Ectodermal cell (in vitro differentiated cells): ENCODE results near the gene INPPL1.

Source experiments
- H3K27ac ChIP-seq: 2 replicates; pipeline ENCODE4 v1.7.0; 2013; ENCODE audit warnings: mild to moderate bottlenecking, low read depth, low read length; ENCODE audit not compliant: insufficient read depth, poor library complexity, severe bottlenecking
- H3K27me3 ChIP-seq: 2 replicates; pipeline ENCODE4 v1.7.0; 2013; ENCODE audit warnings: mild to moderate bottlenecking, low read length; ENCODE audit not compliant: insufficient read depth, control insufficient read depth, poor library complexity, severe bottlenecking
- H3K36me3 ChIP-seq: one replicate; pipeline ENCODE4 v1.7.0; 2013; ENCODE audit warnings: low read length; ENCODE audit not compliant: control insufficient read depth, insufficient read depth
- H3K4me1 ChIP-seq: one replicate; pipeline ENCODE4 v1.7.0; 2013; ENCODE audit warnings: low read length; ENCODE audit not compliant: control insufficient read depth, insufficient read depth
- H3K4me3 ChIP-seq: 2 replicates; pipeline ENCODE4 v1.7.0; 2013; ENCODE audit warnings: low read depth, low read length, control low read depth; ENCODE audit not compliant: insufficient read depth
- H3K9me3 ChIP-seq: 2 replicates; pipeline ENCODE4 v1.7.0; 2013; ENCODE audit warnings: mild to moderate bottlenecking, low read length, moderate library complexity; ENCODE audit not compliant: control insufficient read depth
- WGBS, 2 experiments: methylation state at CpG; one replicate each; pipeline ENCODE4 v1.1.7; 2013; ENCODE audit warnings: missing lambda C conversion rate in 2 of 2; 5-methylcytosine and 5-hydroxymethylcytosine counted together

Gene INPPL1

GRCh38 chr11:72233056-72233772 lies 8.6 kb downstream of the INPPL1 start:
- WGBS, 2 experiments = 96 to 97% methylated on average over 13 of the region's 13 CpGs
- H3K27ac ChIP-seq = no peak overlapping the region
- no peaks in the 10 kb centered on the region for H3K4me1 ChIP-seq
- no peak overlapping the region for H3K4me3 ChIP-seq
- no peaks in the 10 kb centered on the region for H3K27me3 ChIP-seq
- H3K36me3 ChIP-seq = peaks cover 60% of the 10 kb centered on the region
- no peaks in the 10 kb centered on the region for H3K9me3 ChIP-seq

- peaks cover 60% of the 10 kb centered on the region for H3K36me3 ChIP-seq
- H3K4me1 ChIP-seq = peaks cover 7% of the 10 kb centered on the region
- no peaks in the 10 kb centered on the region for H3K9me3 ChIP-seq
- peaks cover 6% of the 10 kb centered on the region for H3K27me3 ChIP-seq
- no peak overlapping the region for H3K4me3 ChIP-seq
- no peak overlapping the region for H3K27ac ChIP-seq
- WGBS, 2 experiments = 94 to 96% methylated on average over 8 of the region's 8 CpGs
Measured at GRCh38 chr11:72233773-72234513, 9.4 kb downstream of the INPPL1 start.

- Histone ChIP-seq H3K4me1 (peaks cover 12% of the 10 kb centered on the region), H3K9me3 (no peaks in the 10 kb centered on the region), H3K27me3 (peaks cover 11% of the 10 kb centered on the region), H3K27ac (no peak overlapping the region), H3K4me3 (no peak overlapping the region), H3K36me3 (peaks cover 56% of the 10 kb centered on the region)
- WGBS, 2 experiments = 91 to 92% methylated on average over 3 of the region's 3 CpGs
Measured at GRCh38 chr11:72234514-72234830, 9.9 kb downstream of the INPPL1 start.

- Histone ChIP-seq H3K4me1 (peaks cover 14% of the 10 kb centered on the region), H3K27me3 (peaks cover 16% of the 10 kb centered on the region), H3K4me3 (no peak overlapping the region), H3K9me3 (no peaks in the 10 kb centered on the region), H3K36me3 (peaks cover 52% of the 10 kb centered on the region), H3K27ac (no peak overlapping the region)
- 96 to 98% methylated on average over 4 of the region's 4 CpGs for WGBS, 2 experiments
Measured at GRCh38 chr11:72234920-72235319, 10.4 kb downstream of the INPPL1 start.

GRCh38 chr11:72235351-72236057 lies 10.9 kb downstream of the INPPL1 start:
- peaks cover 14% of the 10 kb centered on the region for H3K4me1 ChIP-seq
- peaks cover 22% of the 10 kb centered on the region for H3K27me3 ChIP-seq
- WGBS, 2 experiments = 93 to 94% methylated on average over 17 of the region's 17 CpGs
- H3K36me3 ChIP-seq = peaks cover 46% of the 10 kb centered on the region
- no peaks in the 10 kb centered on the region for H3K9me3 ChIP-seq
- H3K27ac ChIP-seq = no peak overlapping the region
- no peak overlapping the region for H3K4me3 ChIP-seq

- peaks cover 40% of the 10 kb centered on the region for H3K36me3 ChIP-seq
- H3K4me3 ChIP-seq = no peak overlapping the region
- peaks cover 29% of the 10 kb centered on the region for H3K27me3 ChIP-seq
- peaks cover 14% of the 10 kb centered on the region for H3K4me1 ChIP-seq
- 92 to 93% methylated on average over 4 of the region's 4 CpGs for WGBS, 2 experiments
- no peak overlapping the region for H3K27ac ChIP-seq
- H3K9me3 ChIP-seq = no peaks in the 10 kb centered on the region
Measured at GRCh38 chr11:72236083-72236697, 11.6 kb downstream of the INPPL1 start.

- H3K4me3 ChIP-seq = no peak overlapping the region
- no peaks in the 10 kb centered on the region for H3K9me3 ChIP-seq
- peaks cover 35% of the 10 kb centered on the region for H3K36me3 ChIP-seq
- H3K27ac ChIP-seq = no peak overlapping the region
- WGBS, 2 experiments = 81% methylated on average over 2 of the region's 2 CpGs
- peaks cover 14% of the 10 kb centered on the region for H3K4me1 ChIP-seq
- H3K27me3 ChIP-seq = peaks cover 34% of the 10 kb centered on the region
Measured at GRCh38 chr11:72236774-72237111, 12.2 kb downstream of the INPPL1 start.

GRCh38 chr11:72237112-72237931 lies 12.8 kb downstream of the INPPL1 start:
- Histone ChIP-seq H3K4me3 (no peak overlapping the region), H3K36me3 (peaks cover 32% of the 10 kb centered on the region), H3K27ac (no peak overlapping the region), H3K9me3 (no peaks in the 10 kb centered on the region), H3K4me1 (peaks cover 14% of the 10 kb centered on the region), H3K27me3 (peaks cover 40% of the 10 kb centered on the region)
- 85 to 89% methylated on average over 22 of the region's 22 CpGs for WGBS, 2 experiments

GRCh38 chr11:72238040-72238450 lies 13.5 kb downstream of the INPPL1 start:
- no peaks in the 10 kb centered on the region for H3K9me3 ChIP-seq
- no peak overlapping the region for H3K4me3 ChIP-seq
- peaks cover 28% of the 10 kb centered on the region for H3K36me3 ChIP-seq
- H3K4me1 ChIP-seq = peaks cover 14% of the 10 kb centered on the region
- WGBS, 2 experiments = 33 to 34% methylated on average over 16 of the region's 16 CpGs
- no peak overlapping the region for H3K27ac ChIP-seq
- peaks cover 47% of the 10 kb centered on the region for H3K27me3 ChIP-seq
